ENCODE data around the gene PIGK.

GRCh38 chr1:77064246-77064645 lies 155.0 kb downstream of the PIGK start:
- TF ChIP-seq CTCF (IDR thresholded peaks at IDR 0.05; ENCODE audit: insufficient read depth, low read depth, low read length) (no peak), EZH2 (IDR thresholded peaks at IDR 0.05; ENCODE audit: insufficient read depth, low read length) (no peak)
